ENCODE results near the gene INPP5F.

- TF ChIP-seq EZH2 (IDR thresholded peaks at IDR 0.05; ENCODE audit: insufficient read depth, poor library complexity, severe bottlenecking) (no peak), EZH2phosphoT487 (IDR thresholded peaks at IDR 0.05; ENCODE audit: insufficient read depth, low read depth) (no peak)
These were observed 103.6 kb downstream of the INPP5F start for GRCh38 chr10:119829429-119829828.
